H1 (cell line): ENCODE results near the gene SPTBN1. TPM values are rescaled to one million over a fixed set of nuclear protein-coding genes. Genes with fewer than 3 reads are reported as not detected.

ENCODE experiments used
- CTCF ChIA-PET: fragments of 300-600 bp; sonication (Branson Sonifier 250); formaldehyde crosslinking; loops from one replicate; lab custom pipeline; 2021; ENCODE audit not compliant: partially characterized antibody; lab: Charles Lee
- POLR2A ChIA-PET: fragments of 300-600 bp; sonication (Branson Sonifier 250); formaldehyde crosslinking; loops from one replicate; lab custom pipeline; 2021; ENCODE audit warnings: inconsistent platforms; ENCODE audit not compliant: partially characterized antibody; lab: Charles Lee
- DNase-seq, 2 experiments: peaks; one replicate each; pipeline versions ENCODE4 v3.0.0 to v3.0.0-alpha.2; 2010 to 2022; ENCODE audit warnings: low spot score in 2 of 2, low read depth in 1 of 2, mixed read lengths in 1 of 2
- FAIRE-seq: peaks from 2 replicates; lab custom pipeline; 2011; peaks lifted over from hg19 to GRCh38; lab: Jason Lieb, UNC
- H2AFZ ChIP-seq: 2 replicates; pipeline ENCODE4 v1.8.1; 2012; ENCODE audit warnings: low read length, inconsistent platforms
- H2AK5ac ChIP-seq: 2 replicates; pipeline ENCODE4 v1.6.1; 2013; ENCODE audit warnings: low read depth, low read length
- H2BK120ac ChIP-seq: replicated peaks from 2 replicates; pipeline ENCODE3; 2013; ENCODE audit warnings: low read depth, low read length, inconsistent platforms
- H2BK12ac ChIP-seq: 2 replicates; pipeline ENCODE4 v1.6.1; 2013; ENCODE audit warnings: low read depth, low read length
- H2BK15ac ChIP-seq: 2 replicates; pipeline ENCODE4 v1.6.1; 2013; ENCODE audit warnings: low read length
- H2BK20ac ChIP-seq: 2 replicates; pipeline ENCODE4 v1.6.1; 2013; ENCODE audit warnings: low read length
- H2BK5ac ChIP-seq: 2 replicates; pipeline ENCODE4 v1.6.1; 2013; ENCODE audit warnings: low read depth, low read length
- H3K14ac ChIP-seq: 2 replicates; pipeline ENCODE4 v1.6.1; 2013; ENCODE audit warnings: inconsistent platforms; ENCODE audit not compliant: insufficient read length
- H3K18ac ChIP-seq: 2 replicates; pipeline ENCODE4 v1.6.1; 2013; ENCODE audit warnings: low read length; ENCODE audit errors: extremely low read depth
- H3K23ac ChIP-seq: 2 replicates; pipeline ENCODE4 v1.6.1; 2013; ENCODE audit warnings: inconsistent platforms; ENCODE audit not compliant: insufficient read length
- H3K23me2 ChIP-seq: 2 replicates; pipeline ENCODE4 v1.6.1; 2013; ENCODE audit warnings: low read depth, low read length
- H3K27ac ChIP-seq: 2 replicates; pipeline ENCODE4 v1.6.1; 2011; ENCODE audit warnings: low read depth, low read length, inconsistent platforms
- H3K27me3 ChIP-seq, 4 experiments: replicated peaks in 1 of 4; 1 replicate in 1 of 4; 2 replicates in 3 of 4; pipeline versions ENCODE4 v1.6.1 to v1.8.1; 2011 to 2013; ENCODE audit warnings: low read length in 3 of 4, mild to moderate bottlenecking in 3 of 4, inconsistent platforms in 2 of 4, mixed read lengths in 2 of 4, moderate library complexity in 1 of 4; ENCODE audit not compliant: control insufficient read depth in 3 of 4, insufficient read depth in 3 of 4; ENCODE audit errors: extremely low read depth in 1 of 4
- H3K36me3 ChIP-seq, 4 experiments: 2 replicates each; pipeline versions ENCODE4 v1.6.1 to v1.8.1; 2011 to 2013; ENCODE audit warnings: mild to moderate bottlenecking in 4 of 4, low read length in 3 of 4, moderate library complexity in 2 of 4, control low read depth in 1 of 4, inconsistent platforms in 1 of 4; ENCODE audit not compliant: insufficient read depth in 4 of 4, control insufficient read depth in 2 of 4
- H3K4ac ChIP-seq: replicated peaks from 2 replicates; pipeline ENCODE3; 2013; ENCODE audit warnings: low read length, low read depth, mixed read lengths, inconsistent platforms; ENCODE audit not compliant: insufficient read length
- H3K4me1 ChIP-seq, 4 experiments: replicated peaks in 1 of 4; 1 replicate in 1 of 4; 2 replicates in 3 of 4; pipeline versions ENCODE4 v1.6.1 to v1.8.1; 2011 to 2013; ENCODE audit warnings: low read length in 3 of 4, inconsistent platforms in 2 of 4, mixed read lengths in 1 of 4; ENCODE audit not compliant: insufficient read depth in 4 of 4, control insufficient read depth in 3 of 4
- H3K4me2 ChIP-seq, 2 experiments: 2 replicates each; pipeline versions ENCODE4 v1.6.1 to v1.8.1; 2011 to 2013; ENCODE audit warnings: low read depth in 2 of 2, low read length in 2 of 2, control low read depth in 1 of 2, inconsistent platforms in 1 of 2, mild to moderate bottlenecking in 1 of 2; ENCODE audit not compliant: insufficient read depth in 1 of 2
- H3K4me3 ChIP-seq, 4 experiments: fragments of 200-600, 300-600 bp in 1 of 4; sonication (generic), shearing (Covaris generic), sonication (Bioruptor Twin) in 1 of 4; 2 replicates each; pipeline versions ENCODE4 v1.5.1 to v1.8.1; 2011 to 2016; ENCODE audit warnings: low read length in 4 of 4, low read depth in 3 of 4, control low read depth in 2 of 4, inconsistent platforms in 2 of 4, mild to moderate bottlenecking in 2 of 4, mixed read lengths in 1 of 4, moderate library complexity in 1 of 4; ENCODE audit not compliant: insufficient read depth in 2 of 4; ENCODE audit errors: extremely low read depth in 1 of 4
- H3K56ac ChIP-seq: replicated peaks from 2 replicates; pipeline ENCODE3; 2013; ENCODE audit warnings: low read depth, mild to moderate bottlenecking, mixed read lengths, low read length, inconsistent platforms; ENCODE audit not compliant: insufficient read length
- H3K79me1 ChIP-seq: 2 replicates; pipeline ENCODE4 v1.6.1; 2013; ENCODE audit warnings: low read depth, low read length, control low read depth
- H3K79me2 ChIP-seq, 2 experiments: 2 replicates each; pipeline versions ENCODE4 v1.6.1 to v1.8.1; 2012 to 2013; ENCODE audit warnings: low read length in 2 of 2, mild to moderate bottlenecking in 2 of 2, inconsistent platforms in 1 of 2; ENCODE audit not compliant: insufficient read depth in 2 of 2, control insufficient read depth in 1 of 2
- H3K9ac ChIP-seq, 4 experiments: replicated peaks in 1 of 4; 1 replicate in 1 of 4; 2 replicates in 3 of 4; pipeline versions ENCODE4 v1.6.1 to v1.8.1; 2011 to 2013; ENCODE audit warnings: low read depth in 3 of 4, low read length in 3 of 4, control low read depth in 2 of 4, mild to moderate bottlenecking in 2 of 4, moderate library complexity in 2 of 4, inconsistent platforms in 1 of 4; ENCODE audit errors: extremely low read depth in 1 of 4
- H3K9me3 ChIP-seq, 2 experiments: 2 replicates each; pipeline versions ENCODE4 v1.6.1 to v1.8.1; 2012 to 2013; ENCODE audit warnings: mild to moderate bottlenecking in 2 of 2, moderate library complexity in 2 of 2, control low read depth in 1 of 2, inconsistent platforms in 1 of 2, low read depth in 1 of 2, low read length in 1 of 2, mixed read lengths in 1 of 2; ENCODE audit not compliant: insufficient read depth in 2 of 2
- H4K20me1 ChIP-seq, 2 experiments: replicated peaks in 1 of 2; 2 replicates each; pipeline versions ENCODE3 to v1.8.1; 2011 to 2013; ENCODE audit warnings: inconsistent platforms in 2 of 2, low read length in 2 of 2, mild to moderate bottlenecking in 1 of 2; ENCODE audit not compliant: insufficient read depth in 2 of 2, control insufficient read depth in 1 of 2
- H4K5ac ChIP-seq: 2 replicates; pipeline ENCODE4 v1.6.1; 2013; ENCODE audit warnings: low read length, low read depth, mixed read lengths, inconsistent platforms; ENCODE audit not compliant: insufficient read length
- H4K8ac ChIP-seq: 2 replicates; pipeline ENCODE4 v1.8.0; 2013; ENCODE audit warnings: mild to moderate bottlenecking, moderate library complexity, low read length, inconsistent platforms; ENCODE audit not compliant: insufficient read depth; ENCODE audit errors: extremely low read depth
- H4K91ac ChIP-seq: replicated peaks from 2 replicates; pipeline ENCODE3; 2013; ENCODE audit warnings: low read length, mixed read lengths, inconsistent platforms; ENCODE audit not compliant: insufficient read length
- FOSL1 ChIP-seq: IDR thresholded peaks from 2 replicates; pipeline ENCODE4 v1.6.1; 2011; ENCODE audit warnings: mild to moderate bottlenecking, low read depth, low read length, moderate library complexity; ENCODE audit not compliant: insufficient read depth
- HDAC2 ChIP-seq, 2 experiments: fragments of 300-600 bp in 1 of 2; sonication (generic) in 1 of 2; IDR thresholded peaks; 2 replicates each; pipeline ENCODE4 v1.6.1; 2011 to 2012; ENCODE audit warnings: low read depth in 2 of 2, low read length in 2 of 2, mild to moderate bottlenecking in 2 of 2, moderate library complexity in 2 of 2, borderline replicate concordance in 1 of 2, inconsistent platforms in 1 of 2
- HDAC6 ChIP-seq: IDR thresholded peaks from one replicate; pipeline ENCODE4 v1.7.1; 2012; ENCODE audit warnings: low read depth, mild to moderate bottlenecking, inconsistent platforms, low read length, moderate library complexity
- JUND ChIP-seq: IDR thresholded peaks from 2 replicates; pipeline ENCODE4 v1.6.1; 2011; ENCODE audit warnings: mild to moderate bottlenecking, improper control_type of control experiment, low read length
- MAFK ChIP-seq: IDR thresholded peaks from 2 replicates; pipeline ENCODE4 v1.6.1; 2012; ENCODE audit warnings: low read depth, mild to moderate bottlenecking, improper control_type of control experiment, low read length
- NRF1 ChIP-seq: IDR thresholded peaks from 2 replicates; pipeline ENCODE4 v1.6.1; 2011; ENCODE audit warnings: mild to moderate bottlenecking, low read depth, low read length, improper control_type of control experiment
- RAD21 ChIP-seq, 2 experiments: IDR thresholded peaks in 1 of 2; conservative IDR thresholded peaks in 1 of 2; 2 replicates each; pipeline ENCODE4 v1.6.1; 2011; ENCODE audit warnings: low read depth in 2 of 2, low read length in 2 of 2, improper control_type of control experiment in 1 of 2, inconsistent platforms in 1 of 2, mild to moderate bottlenecking in 1 of 2, moderate library complexity in 1 of 2
- SIRT6 ChIP-seq: IDR thresholded peaks from one replicate; pipeline ENCODE4 v1.7.1; 2012; ENCODE audit warnings: low read length, inconsistent platforms
- SIX5 ChIP-seq: IDR thresholded peaks from 2 replicates; pipeline ENCODE4 v1.6.1; 2011; ENCODE audit warnings: mild to moderate bottlenecking, low read depth, low read length
- TAF1 ChIP-seq: IDR thresholded peaks from 2 replicates; pipeline ENCODE4 v1.6.1; 2011; ENCODE audit warnings: mild to moderate bottlenecking, low read depth, low read length
- TAF7 ChIP-seq: optimal IDR thresholded peaks from 2 replicates; pipeline ENCODE3; 2011; ENCODE audit warnings: low read depth, mild to moderate bottlenecking, inconsistent platforms, low read length, moderate library complexity, borderline replicate concordance
- TBP ChIP-seq: IDR thresholded peaks from 2 replicates; pipeline ENCODE4 v1.6.1; 2011; ENCODE audit warnings: low read depth, low read length, improper control_type of control experiment
- TCF12 ChIP-seq: IDR thresholded peaks from 2 replicates; pipeline ENCODE4 v1.6.1; 2011; ENCODE audit warnings: low read depth, mild to moderate bottlenecking, low read length
- ZNF274 ChIP-seq: IDR thresholded peaks from 2 replicates; pipeline ENCODE4 v1.7.0; 2012; ENCODE audit warnings: low read length, borderline replicate concordance; ENCODE audit errors: extremely low read depth
- WGBS, 2 experiments: shearing (Covaris generic) in 1 of 2; methylation state at CpG; one replicate each; pipeline versions ENCODE4 v1.1.6 to v1.1.7; 2013 to 2015; ENCODE audit warnings: low lambda C conversion rate in 2 of 2, mixed read lengths in 2 of 2, inconsistent platforms in 1 of 2, low coverage in 1 of 2, missing lambda C conversion rate in 1 of 2; ENCODE audit not compliant: insufficient replicate concordance in 2 of 2, insufficient coverage in 1 of 2, insufficient read length in 1 of 2; ENCODE audit errors: extremely low coverage in 1 of 2, missing lambda C conversion rate in 1 of 2; 5-methylcytosine and 5-hydroxymethylcytosine counted together
- polyA plus RNA-seq, 7 experiments: library from polyadenylated mRNA; depleted of rRNA in 3 of 7; stranded (reverse) in 5 of 7; unstranded in 2 of 7; fragments of >200 nt in 5 of 7; fragments of 200-250 nt in 2 of 7; gene quantifications; 1 replicate in 5 of 7; 2 replicates in 1 of 7; 4 replicates in 1 of 7; pipeline versions ENCODE4 v1.2.1 to v1.2.3, GENCODE V29; 2011 to 2013; ENCODE audit warnings: missing spikeins in 2 of 7, mixed read lengths in 2 of 7
- total RNA-seq: library from RNA; stranded (reverse); fragmentation: NEBNext Ultra II Directional; extraction: Animal tissue kit (Norgen Biotek cat#: 25700); gene quantifications from 2 replicates; pipeline ENCODE4 v1.2.1, GENCODE V29; 2021

SPTBN1 gene
- total and polyA plus RNA-seq, 2 of the 8 experiments (the other 6 are each of a cell fraction or from before 2014, with no cell fraction given), result 31.8 to 180 TPM

DNA sequence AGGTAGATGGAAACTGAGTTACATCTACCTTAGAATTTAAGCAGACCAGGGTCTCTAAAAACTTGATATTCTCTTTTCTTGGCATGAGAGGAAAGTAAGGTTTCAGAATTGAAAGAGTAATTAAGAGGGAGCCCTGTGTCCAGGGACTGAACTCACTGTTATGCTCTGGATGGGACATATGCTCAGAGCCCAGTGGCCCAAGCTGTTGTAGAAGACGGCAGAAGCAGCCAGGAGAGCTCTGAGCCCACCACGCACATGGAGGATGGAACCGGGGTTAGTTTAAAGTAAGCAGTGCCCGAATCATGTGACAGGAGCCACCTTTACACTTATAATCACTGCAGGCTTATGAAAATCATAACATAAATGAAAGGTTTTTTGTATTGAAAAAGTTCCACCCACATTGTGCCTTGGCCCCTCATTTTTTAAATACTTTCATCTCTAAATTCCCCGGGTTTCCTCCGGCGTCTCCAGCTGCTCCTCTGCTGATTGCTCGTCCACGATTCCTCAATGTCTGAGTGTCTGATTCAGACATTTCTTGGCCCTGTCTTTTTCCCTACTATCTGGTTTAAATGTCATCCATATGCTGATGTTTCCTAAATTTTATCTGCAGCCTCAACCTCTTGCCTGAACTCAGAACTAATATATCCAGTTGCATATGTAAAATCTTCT lies 36.1 kb upstream of the SPTBN1 start:
- no peak for DNase-seq
- CTCF ChIA-PET, result interaction anchor here (0.7 to 0.9 kb wide), 2 partner anchors 33 to 243 kb away, joined by 3 read pairs; no protein-coding TSS in a partner anchor
- TF ChIP-seq JUND (no peak), MAFK (no peak), HDAC6 (no peak), SIX5 (no peak), RAD21 (IDR thresholded peaks at IDR 0.05 in 1 of 2, conservative IDR thresholded peaks at IDR 0.05 in 1 of 2; ENCODE audit: low read depth in 2 of 2, low read length in 2 of 2) (no peak), SIRT6 (no peak), HDAC2 (IDR thresholded peaks at IDR 0.05; ENCODE audit: borderline replicate concordance in 1 of 2, low read depth in 2 of 2, low read length in 2 of 2) (no peak), TCF12 (no peak), TAF1 (no peak), NRF1 (no peak), FOSL1 (no peak), TAF7 (no peak), ZNF274 (no peak), TBP (no peak)

More for the DNA sequence above, 36.1 kb upstream of the SPTBN1 start:
- Histone ChIP-seq H2BK120ac (no peak overlapping the region), H3K23me2 (no peaks in the 10 kb centered on the region), H2BK15ac (no peak overlapping the region), H3K4me1 (peaks cover 0 to 2% (median under 1%) of the 10 kb centered on the region in 4 experiments; a peak in 3 of 7 replicates), H3K9me3 (0 out of 4 replicates have a peak, but pooled peaks cover 0 to 4% of the 10 kb centered on the region in 2 experiments), H2BK20ac (no peak overlapping the region), H3K9ac (no peak overlapping the region), H3K18ac (no peak overlapping the region), H3K56ac (no peak overlapping the region), H3K4me2 (no peak overlapping the region), H3K14ac (no peak overlapping the region), H4K91ac (no peak overlapping the region), H3K27me3 (no peaks in the 10 kb centered on the region), H3K79me1 (no peaks in the 10 kb centered on the region), H3K79me2 (no peaks in the 10 kb centered on the region), H2BK12ac (no peak overlapping the region), H3K27ac (no peak overlapping the region), H3K23ac (no peak overlapping the region), H2AFZ (no peak overlapping the region), H3K4ac (no peak overlapping the region), H2BK5ac (no peak overlapping the region), H2AK5ac (no peak overlapping the region), H4K8ac (no peak overlapping the region), H4K5ac (no peak overlapping the region), H3K4me3 (no peak overlapping the region), H4K20me1 (no peaks in the 10 kb centered on the region), H3K36me3 (no peaks in the 10 kb centered on the region)
- no peak for FAIRE-seq
- POLR2A ChIA-PET, result no interaction called here
- WGBS, 2 experiments, result 93% methylated on average over 9 of the region's 9 CpGs; no CpG with 5 or more reads in 1 of the 2 experiments
